Upper lobe of left lung (tissue), 4 donors: ENCODE results near the gene NAV2.

Experiments
- CTCF ChIP-seq, 6 experiments: fragments of 450-650 bp in 4 of 6; fragments of 200-600 bp in 2 of 6; sonication (generic) in 2 of 6; IDR thresholded peaks; one replicate each; pipeline ENCODE4 v1.5.1; 2016 to 2019; ENCODE audit warnings: antibody characterized with exemption in 6 of 6
- EP300 ChIP-seq, 4 donors: sonication (generic); formaldehyde crosslinking; IDR thresholded peaks; one replicate each; pipeline ENCODE4 v1.5.1; 2017; ENCODE audit warnings: antibody characterized with exemption in 4 of 4, control low read depth in 2 of 4
- POLR2A ChIP-seq, 4 donors: fragments of 450-650 bp; IDR thresholded peaks; one replicate each; pipeline ENCODE4 v1.5.1; 2016 to 2017; ENCODE audit warnings: antibody characterized with exemption in 4 of 4, mild to moderate bottlenecking in 2 of 4
- POLR2AphosphoS5 ChIP-seq, 2 donors: sonication (generic); formaldehyde crosslinking; IDR thresholded peaks; one replicate each; pipeline ENCODE4 v1.5.1; 2017; ENCODE audit warnings: antibody characterized with exemption in 2 of 2

GRCh38 chr11:20126724-20127123 lies 414.1 kb downstream of the NAV2 start:
- TF ChIP-seq CTCF (IDR thresholded peaks at IDR 0.05) (no peak), EP300 (IDR thresholded peaks at IDR 0.05) (no peak), POLR2AphosphoS5 (IDR thresholded peaks at IDR 0.05) (no peak), POLR2A (IDR thresholded peaks at IDR 0.05) (no peak)
